ENCODE results near the gene RBM33. TPM values are rescaled to one million over a fixed set of nuclear protein-coding genes. Genes with fewer than 3 reads are reported as not detected.
A peak's percentile ranks its signal among the peaks of the same experiment; 100 is the strongest.

RBM33 gene
- total RNA-seq, 2 experiments from 2014 or later = 82.7 to 84.8 TPM

- ChIA-PET CTCF (no interaction called here), POLR2A (no interaction called here)
- no peak overlapping the region for H3K4me3 Mint-ChIP-seq
- H3K4me1 Mint-ChIP-seq = peaks cover 43% of the 10 kb centered on the region
- no peaks in the 10 kb centered on the region for H3K9me3 Mint-ChIP-seq
- no peak overlapping the region for H3K27ac Mint-ChIP-seq
- no peak for DNase-seq
- peaks cover 51% of the 10 kb centered on the region for H3K36me3 Mint-ChIP-seq (ENCODE audit: low read depth)
- no peaks in the 10 kb centered on the region for H3K27me3 Mint-ChIP-seq
Measured at GRCh38 chr7:155755026-155755425, 110.6 kb downstream of the RBM33 start.

- H3K9me3 Mint-ChIP-seq = no peaks in the 10 kb centered on the region
- no peak overlapping the region for H3K27ac Mint-ChIP-seq
- no peak overlapping the region for H3K4me3 Mint-ChIP-seq
- H3K4me1 Mint-ChIP-seq = peaks cover 48% of the 10 kb centered on the region
- no peak for DNase-seq
- no peaks in the 10 kb centered on the region for H3K27me3 Mint-ChIP-seq
- peaks cover 60% of the 10 kb centered on the region for H3K36me3 Mint-ChIP-seq (ENCODE audit: low read depth)
- CTCF ChIA-PET = no interaction called here
- POLR2A ChIA-PET = no interaction called here
Measured at GRCh38 chr7:155756322-155756721, 111.9 kb downstream of the RBM33 start.

- POLR2A ChIA-PET = no interaction called here
- no peak for DNase-seq
- peaks cover 69% of the 10 kb centered on the region for H3K36me3 Mint-ChIP-seq (ENCODE audit: low read depth)
- no peak overlapping the region for H3K27ac Mint-ChIP-seq
- CTCF ChIA-PET = no interaction called here
- H3K9me3 Mint-ChIP-seq = no peaks in the 10 kb centered on the region
- H3K4me1 Mint-ChIP-seq = peaks cover 52% of the 10 kb centered on the region
- no peak overlapping the region for H3K4me3 Mint-ChIP-seq
- H3K27me3 Mint-ChIP-seq = no peaks in the 10 kb centered on the region
Measured at GRCh38 chr7:155758348-155758747, 113.9 kb downstream of the RBM33 start.

- Mint-ChIP-seq H3K27ac (no peak overlapping the region), H3K27me3 (no peaks in the 10 kb centered on the region), H3K4me1 (peaks cover 56% of the 10 kb centered on the region), H3K9me3 (no peaks in the 10 kb centered on the region), H3K4me3 (no peak overlapping the region), H3K36me3 (ENCODE audit: low read depth) (peaks cover 68% of the 10 kb centered on the region)
- no peak for DNase-seq
- POLR2A ChIA-PET = no interaction called here
- CTCF ChIA-PET = no interaction called here
Measured at GRCh38 chr7:155759740-155760430, 115.4 kb downstream of the RBM33 start.

- CTCF ChIA-PET = no interaction called here
- Mint-ChIP-seq H3K9me3 (no peaks in the 10 kb centered on the region), H3K27ac (no peak overlapping the region), H3K4me1 (peaks cover 63% of the 10 kb centered on the region), H3K36me3 (ENCODE audit: low read depth) (peaks cover 69% of the 10 kb centered on the region), H3K4me3 (no peak overlapping the region), H3K27me3 (no peaks in the 10 kb centered on the region)
- no peak for DNase-seq
- POLR2A ChIA-PET = no interaction called here
Measured at GRCh38 chr7:155761162-155761561, 116.7 kb downstream of the RBM33 start.

GRCh38 chr7:155762036-155762435 lies 117.6 kb downstream of the RBM33 start:
- Mint-ChIP-seq H3K9me3 (no peaks in the 10 kb centered on the region), H3K27me3 (no peaks in the 10 kb centered on the region), H3K27ac (peak overlapping the region; percentile 97), H3K36me3 (ENCODE audit: low read depth) (peaks cover 63% of the 10 kb centered on the region), H3K4me1 (peaks cover 65% of the 10 kb centered on the region), H3K4me3 (no peak overlapping the region)
- POLR2A ChIA-PET = no interaction called here
- no peak for DNase-seq
- CTCF ChIA-PET = interaction anchor here (1.0 to 1.5 kb wide), 2 partner anchors 163 to 390 kb away, joined by 3 read pairs; no protein-coding TSS in a partner anchor

GRCh38 chr7:155762655-155763054 lies 118.2 kb downstream of the RBM33 start:
- ChIA-PET POLR2A (no interaction called here), CTCF (interaction anchor here (1.0 to 1.5 kb wide), 2 partner anchors 164 to 391 kb away, joined by 3 read pairs; no protein-coding TSS in a partner anchor)
- peak overlapping the region; percentile 70 for H3K4me3 Mint-ChIP-seq
- H3K36me3 Mint-ChIP-seq (ENCODE audit: low read depth) = peaks cover 65% of the 10 kb centered on the region
- peaks cover 70% of the 10 kb centered on the region for H3K4me1 Mint-ChIP-seq
- H3K9me3 Mint-ChIP-seq = no peaks in the 10 kb centered on the region
- H3K27me3 Mint-ChIP-seq = no peaks in the 10 kb centered on the region
- H3K27ac Mint-ChIP-seq = peak overlapping the region; percentile 97
- no peak for DNase-seq

GRCh38 chr7:155763122-155763521 lies 118.7 kb downstream of the RBM33 start:
- Mint-ChIP-seq H3K9me3 (no peaks in the 10 kb centered on the region), H3K27ac (peak overlapping the region; percentile 97), H3K36me3 (ENCODE audit: low read depth) (peaks cover 63% of the 10 kb centered on the region), H3K4me3 (peak overlapping the region; percentile 70), H3K4me1 (peaks cover 72% of the 10 kb centered on the region), H3K27me3 (no peaks in the 10 kb centered on the region)
- CTCF ChIA-PET = interaction anchor here (0.8 kb wide), 1 partner anchor 283 kb away, joined by 3 read pairs; no protein-coding TSS in a partner anchor
- POLR2A ChIA-PET = no interaction called here
- DNase-seq = no peak

GRCh38 chr7:155763691-155764437 lies 119.4 kb downstream of the RBM33 start:
- Mint-ChIP-seq H3K4me3 (peak overlapping the region; percentile 70), H3K9me3 (no peaks in the 10 kb centered on the region)
- POLR2A ChIA-PET = no interaction called here

GRCh38 chr7:155764438-155764793 lies 120.0 kb downstream of the RBM33 start:
- peaks cover 75% of the 10 kb centered on the region for H3K4me1 Mint-ChIP-seq
- POLR2A ChIA-PET = interaction anchor here (0.6 kb wide), 1 partner anchor 559 kb away, joined by 3 read pairs; no protein-coding TSS in a partner anchor
- peak overlapping the region; percentile 97 for H3K27ac Mint-ChIP-seq
- H3K4me3 Mint-ChIP-seq = peak overlapping the region; percentile 70
- CTCF ChIA-PET = interaction anchor here (1.3 kb wide), 1 partner anchor 166 kb away, joined by 4 read pairs; no protein-coding TSS in a partner anchor
- peak; percentile 75 for DNase-seq
- no peaks in the 10 kb centered on the region for H3K27me3 Mint-ChIP-seq
- peaks cover 57% of the 10 kb centered on the region for H3K36me3 Mint-ChIP-seq (ENCODE audit: low read depth)
- H3K9me3 Mint-ChIP-seq = no peaks in the 10 kb centered on the region

More at GRCh38 chr7:155763691-155764437, 119.4 kb downstream of the RBM33 start:
- H3K27ac Mint-ChIP-seq = peak overlapping the region; percentile 97
- DNase-seq = peak; percentile 74
- peaks cover 59% of the 10 kb centered on the region for H3K36me3 Mint-ChIP-seq (ENCODE audit: low read depth)
- CTCF ChIA-PET = interaction anchor here (0.8 to 1.3 kb wide), 2 partner anchors 165 to 284 kb away, joined by 3 to 4 read pairs; no protein-coding TSS in a partner anchor
- no peaks in the 10 kb centered on the region for H3K27me3 Mint-ChIP-seq
- peaks cover 75% of the 10 kb centered on the region for H3K4me1 Mint-ChIP-seq

- Mint-ChIP-seq H3K4me1 (peaks cover 68% of the 10 kb centered on the region), H3K9me3 (no peaks in the 10 kb centered on the region), H3K27me3 (no peaks in the 10 kb centered on the region), H3K4me3 (no peak overlapping the region), H3K36me3 (ENCODE audit: low read depth) (peaks cover 55% of the 10 kb centered on the region), H3K27ac (peak overlapping the region; percentile 97)
- ChIA-PET CTCF (interaction anchor here (0.7 to 3.9 kb wide), 2 partner anchors 50 to 168 kb away, joined by 3 to 30 read pairs; no protein-coding TSS in a partner anchor), POLR2A (no interaction called here)
- DNase-seq = no peak
Measured at GRCh38 chr7:155765458-155765857, 121.0 kb downstream of the RBM33 start.

- peaks cover 60% of the 10 kb centered on the region for H3K4me1 Mint-ChIP-seq
- H3K27ac Mint-ChIP-seq = no peak overlapping the region
- DNase-seq = no peak
- no peak overlapping the region for H3K4me3 Mint-ChIP-seq
- peaks cover 49% of the 10 kb centered on the region for H3K36me3 Mint-ChIP-seq (ENCODE audit: low read depth)
- no peaks in the 10 kb centered on the region for H3K27me3 Mint-ChIP-seq
- POLR2A ChIA-PET = no interaction called here
- CTCF ChIA-PET = interaction anchor here (0.7 to 3.9 kb wide), 3 partner anchors 49 to 839 kb away, joined by 3 to 30 read pairs (median 3); no protein-coding TSS in a partner anchor
- no peaks in the 10 kb centered on the region for H3K9me3 Mint-ChIP-seq
Measured at GRCh38 chr7:155766386-155766785, 121.9 kb downstream of the RBM33 start.

Measured in activated CD4-positive, alpha-beta T cell treated with anti-CD3 and anti-CD28 coated beads, Interleukin-2, amount 10 ng/mL, durations not matched to agents 7 days and 5 days (primary cell).